ENCODE measurements around the gene EFNA5. TPM values are rescaled to one million over a fixed set of nuclear protein-coding genes. Genes with fewer than 3 reads are reported as not detected.

Gene EFNA5
- total RNA-seq, 1 experiment from 2014 or later, result 19.7 TPM

- DNase-seq (ENCODE audit: low spot score), result peak; percentile 98
These were observed 98.9 kb downstream of the EFNA5 start for GRCh38 chr5:107571621-107572536.

GRCh38 chr5:107570805-107571531 is 99.8 kb downstream of the EFNA5 start:
- DNase-seq (ENCODE audit: low spot score), result peak; percentile 50

GRCh38 chr5:107570181-107570580 is 100.6 kb downstream of the EFNA5 start:
- no peak for DNase-seq (ENCODE audit: low spot score)

GRCh38 chr5:107567901-107568671 is 102.7 kb downstream of the EFNA5 start:
- no peak for DNase-seq (ENCODE audit: low spot score)

GRCh38 chr5:107566986-107567385 is 103.8 kb downstream of the EFNA5 start:
- DNase-seq (ENCODE audit: low spot score), result no peak

GRCh38 chr5:107565791-107566767 is 104.7 kb downstream of the EFNA5 start:
- DNase-seq (ENCODE audit: low spot score), result no peak

- peak; percentile 62 for DNase-seq (ENCODE audit: low spot score)
These were observed 105.8 kb downstream of the EFNA5 start for GRCh38 chr5:107564931-107565372.

- no peak for DNase-seq (ENCODE audit: low spot score)
These were observed 106.7 kb downstream of the EFNA5 start for GRCh38 chr5:107563959-107564544.

GRCh38 chr5:107560377-107560776 is 110.4 kb downstream of the EFNA5 start:
- no peak for DNase-seq (ENCODE audit: low spot score)

GRCh38 chr5:107558823-107559375 is 111.8 kb downstream of the EFNA5 start:
- no peak for DNase-seq (ENCODE audit: low spot score)

GRCh38 chr5:107557051-107557658 is 113.6 kb downstream of the EFNA5 start:
- peak; percentile 93 for DNase-seq (ENCODE audit: low spot score)

- DNase-seq (ENCODE audit: low spot score), result no peak
These were observed 114.2 kb downstream of the EFNA5 start for GRCh38 chr5:107556575-107556974.

- DNase-seq (ENCODE audit: low spot score), result no peak
These were observed 115.2 kb downstream of the EFNA5 start for GRCh38 chr5:107555425-107556090.

GRCh38 chr5:107554776-107555424 is 115.8 kb downstream of the EFNA5 start:
- no peak for DNase-seq (ENCODE audit: low spot score)

- DNase-seq (ENCODE audit: low spot score), result peak; percentile 80
These were observed 117.6 kb downstream of the EFNA5 start for GRCh38 chr5:107553117-107553555.

- no peak for DNase-seq (ENCODE audit: low spot score)
These were observed 119.6 kb downstream of the EFNA5 start for GRCh38 chr5:107551088-107551487.

GRCh38 chr5:107549567-107549966 is 121.2 kb downstream of the EFNA5 start:
- no peak for DNase-seq (ENCODE audit: low spot score)

GRCh38 chr5:107548477-107548876 is 122.3 kb downstream of the EFNA5 start:
- no peak for DNase-seq (ENCODE audit: low spot score)

Measured in H4 (cell line).